Measurements from ENCODE around the gene P4HA2. TPM values are rescaled to one million over a fixed set of nuclear protein-coding genes. Genes with fewer than 3 reads are reported as not detected.

The P4HA2 gene
- polyA plus RNA-seq, 1 donor, result 34.8 TPM

- Histone ChIP-seq H3K9me3 (ENCODE audit: control insufficient read depth, low read depth, low read length) (no peaks in the 10 kb centered on the region), H3K4me3 (ENCODE audit: low read length) (no peak overlapping the region), H3K36me3 (ENCODE audit: control insufficient read depth, insufficient read depth, low read length) (peaks cover 16% of the 10 kb centered on the region), H3K4me1 (ENCODE audit: control insufficient read depth, insufficient read depth, low read length) (peaks cover 6% of the 10 kb centered on the region), H3K27me3 (ENCODE audit: control insufficient read depth, insufficient read depth, low read length) (no peaks in the 10 kb centered on the region), H3K27ac (ENCODE audit: low read length) (no peak overlapping the region)
- DNase-seq, result peak in 1 of 2 donors; percentile 31
- WGBS (ENCODE audit: insufficient coverage, low lambda C conversion rate), result 80% methylated on average over 1 of the region's 7 CpGs
Measured at GRCh38 chr5:132221781-132222648, 5.6 kb downstream of the P4HA2 start.

GRCh38 chr5:132220491-132220890, 7.2 kb downstream of the P4HA2 start:
- 100% methylated on average over 1 of the region's 2 CpGs for whole genome bisulfite sequencing (ENCODE audit: insufficient coverage, low lambda C conversion rate)
- Histone ChIP-seq H3K4me3 (ENCODE audit: low read length) (no peak overlapping the region), H3K9me3 (ENCODE audit: control insufficient read depth, low read depth, low read length) (no peaks in the 10 kb centered on the region), H3K27ac (ENCODE audit: low read length) (no peak overlapping the region), H3K27me3 (ENCODE audit: control insufficient read depth, insufficient read depth, low read length) (no peaks in the 10 kb centered on the region), H3K4me1 (ENCODE audit: control insufficient read depth, insufficient read depth, low read length) (no peaks in the 10 kb centered on the region), H3K36me3 (ENCODE audit: control insufficient read depth, insufficient read depth, low read length) (peaks cover 19% of the 10 kb centered on the region)
- no peak for DNase-seq

- no CpG with 5 or more reads among the region's 1 CpG for WGBS (ENCODE audit: insufficient coverage, low lambda C conversion rate)
Measured at GRCh38 chr5:132219981-132220380, 7.7 kb downstream of the P4HA2 start.

GRCh38 chr5:132219289-132219970, 8.2 kb downstream of the P4HA2 start:
- DNase-seq, result no peak
- Histone ChIP-seq H3K9me3 (ENCODE audit: control insufficient read depth, low read depth, low read length) (no peaks in the 10 kb centered on the region), H3K27ac (ENCODE audit: low read length) (no peak overlapping the region)

More at GRCh38 chr5:132219981-132220380, 7.7 kb downstream of the P4HA2 start:
- Histone ChIP-seq H3K4me1 (ENCODE audit: control insufficient read depth, insufficient read depth, low read length) (no peaks in the 10 kb centered on the region), H3K4me3 (ENCODE audit: low read length) (no peak overlapping the region), H3K9me3 (ENCODE audit: control insufficient read depth, low read depth, low read length) (no peaks in the 10 kb centered on the region), H3K27me3 (ENCODE audit: control insufficient read depth, insufficient read depth, low read length) (no peaks in the 10 kb centered on the region), H3K27ac (ENCODE audit: low read length) (no peak overlapping the region), H3K36me3 (ENCODE audit: control insufficient read depth, insufficient read depth, low read length) (peaks cover 21% of the 10 kb centered on the region)
- DNase-seq, result no peak

GRCh38 chr5:132218321-132218720, 9.3 kb downstream of the P4HA2 start:
- no peak for DNase-seq
- peaks cover 34% of the 10 kb centered on the region for H3K36me3 ChIP-seq (ENCODE audit: control insufficient read depth, insufficient read depth, low read length)
- H3K4me1 ChIP-seq (ENCODE audit: control insufficient read depth, insufficient read depth, low read length), result no peaks in the 10 kb centered on the region
- H3K9me3 ChIP-seq (ENCODE audit: control insufficient read depth, low read depth, low read length), result no peaks in the 10 kb centered on the region
- H3K4me3 ChIP-seq (ENCODE audit: low read length), result no peak overlapping the region
- WGBS (ENCODE audit: insufficient coverage, low lambda C conversion rate), result no CpG with 5 or more reads among the region's 4 CpGs
- H3K27me3 ChIP-seq (ENCODE audit: control insufficient read depth, insufficient read depth, low read length), result no peaks in the 10 kb centered on the region
- no peak overlapping the region for H3K27ac ChIP-seq (ENCODE audit: low read length)

More at GRCh38 chr5:132219289-132219970, 8.2 kb downstream of the P4HA2 start:
- 100% methylated on average over 1 of the region's 6 CpGs for WGBS (ENCODE audit: insufficient coverage, low lambda C conversion rate)
- Histone ChIP-seq H3K4me3 (ENCODE audit: low read length) (no peak overlapping the region), H3K36me3 (ENCODE audit: control insufficient read depth, insufficient read depth, low read length) (peaks cover 25% of the 10 kb centered on the region), H3K4me1 (ENCODE audit: control insufficient read depth, insufficient read depth, low read length) (no peaks in the 10 kb centered on the region), H3K27me3 (ENCODE audit: control insufficient read depth, insufficient read depth, low read length) (no peaks in the 10 kb centered on the region)

- WGBS (ENCODE audit: insufficient coverage, low lambda C conversion rate), result no CpG with 5 or more reads among the region's 5 CpGs
- peaks cover 63% of the 10 kb centered on the region for H3K36me3 ChIP-seq (ENCODE audit: control insufficient read depth, insufficient read depth, low read length)
Measured at GRCh38 chr5:132215329-132215728, 12.3 kb downstream of the P4HA2 start.

GRCh38 chr5:132214491-132214890, 13.2 kb downstream of the P4HA2 start:
- DNase-seq, result no peak
- no peak overlapping the region for H3K4me3 ChIP-seq (ENCODE audit: low read length)
- peaks cover 67% of the 10 kb centered on the region for H3K36me3 ChIP-seq (ENCODE audit: control insufficient read depth, insufficient read depth, low read length)
- no peaks in the 10 kb centered on the region for H3K27me3 ChIP-seq (ENCODE audit: control insufficient read depth, insufficient read depth, low read length)
- no peaks in the 10 kb centered on the region for H3K9me3 ChIP-seq (ENCODE audit: control insufficient read depth, low read depth, low read length)
- H3K4me1 ChIP-seq (ENCODE audit: control insufficient read depth, insufficient read depth, low read length), result no peaks in the 10 kb centered on the region
- no CpG with 5 or more reads among the region's 4 CpGs for WGBS (ENCODE audit: insufficient coverage, low lambda C conversion rate)
- H3K27ac ChIP-seq (ENCODE audit: low read length), result no peak overlapping the region

More at GRCh38 chr5:132215329-132215728, 12.3 kb downstream of the P4HA2 start:
- peak in 1 of 2 donors; percentile 42 for DNase-seq
- Histone ChIP-seq H3K4me1 (ENCODE audit: control insufficient read depth, insufficient read depth, low read length) (no peaks in the 10 kb centered on the region), H3K4me3 (ENCODE audit: low read length) (no peak overlapping the region), H3K27me3 (ENCODE audit: control insufficient read depth, insufficient read depth, low read length) (no peaks in the 10 kb centered on the region), H3K27ac (ENCODE audit: low read length) (no peak overlapping the region), H3K9me3 (ENCODE audit: control insufficient read depth, low read depth, low read length) (no peaks in the 10 kb centered on the region)

GRCh38 chr5:132213666-132214065, 14.0 kb downstream of the P4HA2 start:
- peaks cover 70% of the 10 kb centered on the region for H3K36me3 ChIP-seq (ENCODE audit: control insufficient read depth, insufficient read depth, low read length)

GRCh38 chr5:132211787-132212186, 15.9 kb downstream of the P4HA2 start:
- Histone ChIP-seq H3K27ac (ENCODE audit: low read length) (no peak overlapping the region), H3K4me1 (ENCODE audit: control insufficient read depth, insufficient read depth, low read length) (no peaks in the 10 kb centered on the region), H3K27me3 (ENCODE audit: control insufficient read depth, insufficient read depth, low read length) (no peaks in the 10 kb centered on the region), H3K36me3 (ENCODE audit: control insufficient read depth, insufficient read depth, low read length) (peaks cover 64% of the 10 kb centered on the region), H3K4me3 (ENCODE audit: low read length) (no peak overlapping the region), H3K9me3 (ENCODE audit: control insufficient read depth, low read depth, low read length) (no peaks in the 10 kb centered on the region)
- WGBS (ENCODE audit: insufficient coverage, low lambda C conversion rate), result no CpG with 5 or more reads among the region's 1 CpG
- no peak for DNase-seq

More at GRCh38 chr5:132213666-132214065, 14.0 kb downstream of the P4HA2 start:
- Histone ChIP-seq H3K4me1 (ENCODE audit: control insufficient read depth, insufficient read depth, low read length) (no peaks in the 10 kb centered on the region), H3K4me3 (ENCODE audit: low read length) (no peak overlapping the region), H3K9me3 (ENCODE audit: control insufficient read depth, low read depth, low read length) (no peaks in the 10 kb centered on the region), H3K27ac (ENCODE audit: low read length) (no peak overlapping the region), H3K27me3 (ENCODE audit: control insufficient read depth, insufficient read depth, low read length) (no peaks in the 10 kb centered on the region)
- WGBS (ENCODE audit: insufficient coverage, low lambda C conversion rate), result 100% methylated on average over 2 of the region's 7 CpGs
- DNase-seq, result no peak

- peaks cover 64% of the 10 kb centered on the region for H3K36me3 ChIP-seq (ENCODE audit: control insufficient read depth, insufficient read depth, low read length)
- DNase-seq, result no peak
Measured at GRCh38 chr5:132210944-132211343, 16.7 kb downstream of the P4HA2 start.

More at GRCh38 chr5:132210944-132211343, 16.7 kb downstream of the P4HA2 start:
- Histone ChIP-seq H3K4me3 (ENCODE audit: low read length) (no peak overlapping the region), H3K27me3 (ENCODE audit: control insufficient read depth, insufficient read depth, low read length) (no peaks in the 10 kb centered on the region), H3K27ac (ENCODE audit: low read length) (no peak overlapping the region), H3K4me1 (ENCODE audit: control insufficient read depth, insufficient read depth, low read length) (no peaks in the 10 kb centered on the region), H3K9me3 (ENCODE audit: control insufficient read depth, low read depth, low read length) (no peaks in the 10 kb centered on the region)
- no CpG with 5 or more reads among the region's 1 CpG for WGBS (ENCODE audit: insufficient coverage, low lambda C conversion rate)

Measured in large intestine (tissue), 3 donors.